Measurements from ENCODE around the gene SUN3.

SUN3 gene

GRCh38 chr7:48035301-48035966, 6.5 kb upstream of the SUN3 start, which contains the start of gene C7orf57:
Gene C7orf57, plus strand, starts transcription at chr7:48035543. Its CDS starts 766 bp downstream, at chr7:48036309.
- peak within 1 kb of the TSS; percentile 32 for H3K4me3 ChIP-seq (ENCODE audit: low read depth, low read length)
- no peak for TF ChIP-seq CTCF (IDR thresholded peaks at IDR 0.05; ENCODE audit: control insufficient read depth, extremely low read depth, insufficient read depth)

DNA sequence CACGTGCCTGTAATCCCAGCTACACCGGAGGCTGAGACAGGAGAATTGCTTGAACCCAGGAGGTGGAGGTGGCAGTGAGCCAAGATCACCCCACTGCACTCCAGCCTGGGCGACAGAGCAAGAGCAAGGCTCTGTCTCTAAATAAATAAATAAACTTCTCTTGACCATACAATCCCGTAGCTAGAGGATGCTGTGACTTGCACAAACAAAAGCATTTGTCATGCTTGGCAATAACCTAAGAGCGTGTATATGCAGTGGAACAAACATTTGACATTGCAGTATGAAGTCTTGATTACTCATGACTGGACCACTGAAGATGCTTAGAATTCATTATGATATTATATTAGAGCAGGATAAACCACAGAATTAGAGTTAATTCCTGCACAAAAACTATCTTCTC, 5.0 kb upstream of the SUN3 start:
- no peak overlapping the region for H3K4me3 ChIP-seq (ENCODE audit: low read depth, low read length)
- DNase-seq (ENCODE audit: low read depth) = no peak
- no peak for TF ChIP-seq CTCF (IDR thresholded peaks at IDR 0.05; ENCODE audit: control insufficient read depth, extremely low read depth, insufficient read depth)

More at GRCh38 chr7:48035301-48035966, 6.5 kb upstream of the SUN3 start, which contains the start of gene C7orf57:
- no peak for DNase-seq (ENCODE audit: low read depth)

GRCh38 chr7:48031111-48031510, 2.2 kb upstream of the SUN3 start:
- no peak for TF ChIP-seq CTCF (IDR thresholded peaks at IDR 0.05; ENCODE audit: control insufficient read depth, extremely low read depth, insufficient read depth)
- DNase-seq (ENCODE audit: low read depth) = no peak

DNA sequence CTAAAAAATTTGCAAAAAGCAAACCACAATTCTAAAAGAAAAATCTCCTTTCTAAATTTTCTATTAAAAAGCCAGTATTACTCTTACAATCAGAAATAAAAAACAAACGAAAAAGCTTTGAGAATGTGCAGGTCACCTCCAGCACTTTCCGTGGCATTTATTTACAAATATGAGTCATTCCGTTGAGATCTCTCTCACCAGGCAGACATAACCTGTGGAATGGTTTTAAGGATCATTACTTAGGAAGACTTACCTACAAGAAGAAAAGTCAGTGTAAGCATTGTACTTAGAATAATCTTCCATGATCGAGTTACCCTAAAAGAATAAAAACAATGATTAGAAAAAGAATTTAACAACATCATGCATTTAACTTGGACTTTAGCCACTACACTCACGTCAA, 3.3 kb downstream of the SUN3 start:
- no peak for DNase-seq (ENCODE audit: low read depth)
- no peak for TF ChIP-seq CTCF (IDR thresholded peaks at IDR 0.05; ENCODE audit: control insufficient read depth, extremely low read depth, insufficient read depth)
- H3K4me3 ChIP-seq (ENCODE audit: low read depth, low read length) = no peak overlapping the region

More at GRCh38 chr7:48031111-48031510, 2.2 kb upstream of the SUN3 start:
- H3K4me3 ChIP-seq (ENCODE audit: low read depth, low read length) = no peak overlapping the region

- no peak overlapping the region for H3K4me3 ChIP-seq (ENCODE audit: low read depth, low read length)
- DNase-seq (ENCODE audit: low read depth) = no peak
- TF ChIP-seq CTCF (IDR thresholded peaks at IDR 0.05; ENCODE audit: control insufficient read depth, extremely low read depth, insufficient read depth) = no peak
These were observed 11.2 kb downstream of the SUN3 start for GRCh38 chr7:48017674-48018073.

DNA sequence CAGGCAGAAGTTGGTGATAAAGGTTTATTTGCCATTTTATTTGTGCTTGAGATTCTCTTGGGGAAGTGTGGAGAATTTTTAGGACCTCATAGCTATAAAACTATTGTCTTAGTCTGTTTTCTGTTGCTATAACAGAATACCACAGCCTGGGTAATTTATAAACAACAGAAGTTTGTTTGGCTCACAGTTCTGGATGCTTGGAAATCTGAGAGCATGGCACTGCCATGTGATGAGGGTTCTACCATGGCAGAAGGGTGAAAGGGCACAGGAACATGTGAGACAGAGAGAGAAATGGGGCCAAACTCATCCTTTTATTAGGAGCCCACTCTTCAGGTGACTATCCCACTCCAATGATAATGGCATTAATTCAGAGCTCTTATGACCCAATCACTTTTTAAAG, 12.3 kb downstream of the SUN3 start:
- no peak for DNase-seq (ENCODE audit: low read depth)
- no peak for TF ChIP-seq CTCF (IDR thresholded peaks at IDR 0.05; ENCODE audit: control insufficient read depth, extremely low read depth, insufficient read depth)
- H3K4me3 ChIP-seq (ENCODE audit: low read depth, low read length) = no peak overlapping the region

- no peak for DNase-seq (ENCODE audit: low read depth)
- no peak for TF ChIP-seq CTCF (IDR thresholded peaks at IDR 0.05; ENCODE audit: control insufficient read depth, extremely low read depth, insufficient read depth)
- H3K4me3 ChIP-seq (ENCODE audit: low read depth, low read length) = no peak overlapping the region
These were observed 17.0 kb downstream of the SUN3 start for GRCh38 chr7:48011951-48012350.
